Endothelial cell of umbilical vein (primary cell): ENCODE data around the gene DCDC1. TPM values are rescaled to one million over a fixed set of nuclear protein-coding genes. Genes with fewer than 3 reads are reported as not detected.

Experiments
- BruUV-seq: library from RNA; stranded (reverse); fragments of 400-500 nt; replicated peaks from 2 replicates; lab custom pipeline; 2021; lab: Mats Ljungman, UMichigan
- CTCF ChIA-PET: fragments of 300-600, 350-600 bp; sonication (Branson Sonifier 250); formaldehyde crosslinking; loops from one replicate; lab custom pipeline; 2021; ENCODE audit warnings: antibody characterized with exemption, inconsistent platforms; lab: Charles Lee
- POLR2A ChIA-PET: fragments of 300-600, 350-600 bp; sonication (Branson Sonifier 250); formaldehyde crosslinking; loops from one replicate; lab custom pipeline; 2021; ENCODE audit warnings: antibody characterized with exemption, inconsistent platforms; lab: Charles Lee
- DNase-seq: peaks from one replicate; pipeline ENCODE4 v3.0.0-alpha.2; 2011; ENCODE audit warnings: low read depth, low spot score
- FAIRE-seq: peaks from 2 replicates; lab custom pipeline; 2011; peaks lifted over from hg19 to GRCh38; lab: Jason Lieb, UNC
- H2AFZ ChIP-seq: 2 replicates; pipeline ENCODE4 v1.6.0; 2012; ENCODE audit warnings: low read depth, low read length, control low read depth, inconsistent platforms
- H3K27ac ChIP-seq: 2 replicates; pipeline ENCODE4 v1.5.1; 2011; ENCODE audit warnings: low read depth, mild to moderate bottlenecking, control low read depth, low read length, moderate library complexity; ENCODE audit not compliant: insufficient read depth
- H3K27me3 ChIP-seq, 2 experiments: 2 replicates each; pipeline versions ENCODE4 v1.6.0 to v1.6.1; 2011; ENCODE audit warnings: low read length in 2 of 2, mixed read lengths in 1 of 2; ENCODE audit not compliant: control insufficient read depth in 2 of 2, insufficient read depth in 2 of 2
- H3K36me3 ChIP-seq, 2 experiments: 2 replicates in 1 of 2; 3 replicates in 1 of 2; pipeline ENCODE4 v1.5.1; 2011; ENCODE audit warnings: low read length in 2 of 2, mild to moderate bottlenecking in 1 of 2, moderate library complexity in 1 of 2; ENCODE audit not compliant: control insufficient read depth in 2 of 2, insufficient read depth in 2 of 2; ENCODE audit errors: extremely low read depth in 1 of 2
- H3K4me1 ChIP-seq: 3 replicates; pipeline ENCODE4 v1.5.1; 2011; ENCODE audit warnings: mild to moderate bottlenecking, low read length; ENCODE audit not compliant: control insufficient read depth, insufficient read depth; ENCODE audit errors: extremely low read depth
- H3K4me2 ChIP-seq: 2 replicates; pipeline ENCODE4 v1.6.1; 2011; ENCODE audit warnings: low read length, control low read depth, mixed read lengths; ENCODE audit not compliant: insufficient read depth
- H3K4me3 ChIP-seq, 3 experiments: fragments of 200-600 bp in 1 of 3; sonication (generic), shearing (Covaris generic) in 1 of 3; replicated peaks in 1 of 3; 2 replicates each; pipeline ENCODE4 v1.5.1; 2011 to 2016; ENCODE audit warnings: control low read depth in 3 of 3, low read length in 3 of 3, mild to moderate bottlenecking in 2 of 3, inconsistent platforms in 1 of 3, low read depth in 1 of 3, moderate library complexity in 1 of 3; ENCODE audit not compliant: insufficient read depth in 1 of 3
- H3K79me2 ChIP-seq: 2 replicates; pipeline ENCODE4 v1.6.0; 2012; ENCODE audit warnings: low read length, inconsistent platforms; ENCODE audit not compliant: control insufficient read depth, insufficient read depth
- H3K9ac ChIP-seq: replicated peaks from 2 replicates; pipeline ENCODE3; 2011; ENCODE audit warnings: low read length, control low read depth; ENCODE audit not compliant: insufficient read depth; ENCODE audit errors: extremely low read depth
- H3K9me1 ChIP-seq: replicated peaks from 3 replicates; pipeline ENCODE4 v1.6.0; 2011; ENCODE audit warnings: mild to moderate bottlenecking, low read length; ENCODE audit not compliant: control insufficient read depth, insufficient read depth; ENCODE audit errors: extremely low read depth
- H3K9me3 ChIP-seq: replicated peaks from 2 replicates; pipeline ENCODE4 v1.5.1; 2012; ENCODE audit warnings: low read length, inconsistent platforms; ENCODE audit not compliant: control insufficient read depth, insufficient read depth
- H4K20me1 ChIP-seq: replicated peaks from 2 replicates; pipeline ENCODE3; 2011; ENCODE audit warnings: mild to moderate bottlenecking, low read length; ENCODE audit not compliant: control insufficient read depth, insufficient read depth; ENCODE audit errors: extremely low read depth
- CTCF ChIP-seq, 2 donors: IDR thresholded peaks; 1 replicate in 1 of 2; 2 replicates in 1 of 2; pipeline ENCODE4 v1.5.1; 2011; ENCODE audit warnings: low read length in 2 of 2, mild to moderate bottlenecking in 2 of 2, moderate library complexity in 2 of 2, control low read depth in 1 of 2, inconsistent platforms in 1 of 2, low read depth in 1 of 2; ENCODE audit not compliant: insufficient read depth in 1 of 2; ENCODE audit errors: extremely low read depth in 1 of 2
- FOS ChIP-seq: IDR thresholded peaks from 2 replicates; pipeline ENCODE4 v1.6.1; 2011; ENCODE audit warnings: mild to moderate bottlenecking, low read length, moderate library complexity, borderline replicate concordance; ENCODE audit not compliant: insufficient read depth
- GATA2 ChIP-seq: IDR thresholded peaks from 2 replicates; pipeline ENCODE4 v1.7.0; 2011; ENCODE audit warnings: low read depth, mild to moderate bottlenecking, moderate library complexity, mixed read lengths, low read length; ENCODE audit not compliant: insufficient read length, insufficient read depth
- MYC ChIP-seq: IDR thresholded peaks from one replicate; pipeline ENCODE4 v1.6.1; 2011; ENCODE audit warnings: mild to moderate bottlenecking, low read depth, low read length
- POLR2A ChIP-seq: IDR thresholded peaks from 2 replicates; pipeline ENCODE4 v1.6.1; 2012; ENCODE audit warnings: low read depth, mild to moderate bottlenecking, control low read depth, low read length
- POLR2AphosphoS5 ChIP-seq: IDR thresholded peaks from 2 replicates; pipeline ENCODE4 v1.6.1; 2012; ENCODE audit warnings: low read depth, mild to moderate bottlenecking, control low read depth, low read length, moderate library complexity; ENCODE audit not compliant: insufficient read depth
- dilution Hi-C: fragments of 300-500 bp; cut with MboI; formaldehyde crosslinking; loops from one replicate; pipeline ENCODE4 v1.15.0; 2019; ENCODE audit warnings: low sequenced_read_pairs; ENCODE audit not compliant: extremely low pct_ligation_motif_present
- intact Hi-C: fragments of 100-400 bp; cut with micrococcal nuclease; formaldehyde crosslinking; loops from one replicate; pipeline ENCODE4 v1.10.0; 2022
- polyA plus RNA-seq, 4 experiments: library from polyadenylated mRNA; depleted of rRNA in 3 of 4; stranded (reverse) in 3 of 4; unstranded in 1 of 4; fragments of >200 nt; gene quantifications; 2 replicates each; pipeline versions ENCODE4 v1.2.1 to v1.2.3, GENCODE V29; 2011 to 2012; ENCODE audit warnings: missing spikeins in 1 of 4
- total RNA-seq: library from RNA; stranded (reverse); gene quantifications from 2 replicates; pipeline ENCODE4 v1.2.3, GENCODE V29; 2021
- TF ChIP-seq, protein P1 (sequence below): IDR thresholded peaks from 2 replicates; pipeline ENCODE4 v1.6.1; 2011; ENCODE audit not compliant: insufficient read depth, insufficient read length

The DCDC1 gene
- total and polyA plus RNA-seq, 2 donors (not counting 3 experiments of a cell fraction or from before 2014, with no cell fraction given): 0.04 TPM; not detected in 1

DNA sequence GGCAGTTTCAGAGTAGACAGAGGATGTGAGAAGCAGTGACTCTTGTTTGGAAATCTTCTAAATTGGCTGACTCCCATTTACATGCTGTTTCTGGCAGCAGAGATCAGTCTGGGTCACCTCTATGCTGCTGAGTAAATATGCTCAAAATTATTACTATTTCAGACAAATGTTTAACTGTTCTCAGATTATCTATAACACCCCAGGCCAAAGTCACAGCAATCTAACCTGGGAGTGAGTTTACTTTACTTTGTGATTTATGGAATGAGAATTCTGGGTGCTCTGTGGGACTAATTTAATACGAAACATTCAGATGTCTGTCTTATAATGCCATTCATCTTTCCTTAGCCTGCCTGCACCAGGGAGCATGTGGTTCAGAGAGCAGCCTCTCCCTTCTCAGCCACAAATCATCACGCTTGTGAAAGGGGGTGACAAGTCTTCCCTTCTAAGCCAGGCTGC is 500.9 kb downstream of the DCDC1 start:
- Histone ChIP-seq H3K79me2 (no peaks in the 10 kb centered on the region), H3K4me2 (no peak overlapping the region), H3K9ac (no peak overlapping the region), H3K27me3 (no peaks in the 10 kb centered on the region), H3K36me3 (no peaks in the 10 kb centered on the region), H3K4me3 (no peak overlapping the region), H3K4me1 (no peaks in the 10 kb centered on the region), H3K9me3 (no peaks in the 10 kb centered on the region), H3K9me1 (no peaks in the 10 kb centered on the region), H3K27ac (no peak overlapping the region), H4K20me1 (no peaks in the 10 kb centered on the region), H2AFZ (no peak overlapping the region)
- intact Hi-C loops: no loop called here
- CTCF ChIA-PET: no interaction called here
- dilution Hi-C loops: no loop called here
- TF ChIP-seq CTCF (IDR thresholded peaks at IDR 0.05; ENCODE audit: extremely low read depth in 1 of 2, insufficient read depth in 1 of 2, low read depth in 1 of 2, low read length in 2 of 2) (no peak), MYC (no peak), FOS (no peak), POLR2AphosphoS5 (no peak), GATA2 (no peak)
- POLR2A ChIA-PET: no interaction called here
- FAIRE-seq: no peak
- no TSS peak for BruUV-seq
- DNase-seq: no peak

GRCh38 chr11:30863209-30863608 is 506.3 kb downstream of the DCDC1 start:
- Histone ChIP-seq H3K4me3 (no peak overlapping the region), H3K79me2 (no peaks in the 10 kb centered on the region), H2AFZ (no peak overlapping the region), H3K9ac (no peak overlapping the region), H3K9me3 (no peaks in the 10 kb centered on the region), H3K4me1 (no peaks in the 10 kb centered on the region), H4K20me1 (no peaks in the 10 kb centered on the region), H3K9me1 (no peaks in the 10 kb centered on the region), H3K27me3 (no peaks in the 10 kb centered on the region), H3K27ac (no peak overlapping the region), H3K4me2 (no peak overlapping the region), H3K36me3 (no peaks in the 10 kb centered on the region)
- ChIA-PET CTCF (no interaction called here), POLR2A (no interaction called here)
- FAIRE-seq (no peak), DNase-seq (no peak)
- intact Hi-C loops: no loop called here
- BruUV-seq: no TSS peak
- TF ChIP-seq, protein P1, sequence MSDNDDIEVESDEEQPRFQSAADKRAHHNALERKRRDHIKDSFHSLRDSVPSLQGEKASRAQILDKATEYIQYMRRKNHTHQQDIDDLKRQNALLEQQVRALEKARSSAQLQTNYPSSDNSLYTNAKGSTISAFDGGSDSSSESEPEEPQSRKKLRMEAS: no peak
- TF ChIP-seq CTCF (IDR thresholded peaks at IDR 0.05; ENCODE audit: extremely low read depth in 1 of 2, insufficient read depth in 1 of 2, low read depth in 1 of 2, low read length in 2 of 2) (no peak), MYC (no peak), POLR2A (no peak)
- dilution Hi-C loops: no loop called here
